ENCODE measurements around the gene VPS51.
"Not testable (repeated sequence)": the region's sequence is repeated elsewhere in the genome, so short reads cannot be mapped to it uniquely, and the experiment has no call there.

Gene VPS51

DNA sequence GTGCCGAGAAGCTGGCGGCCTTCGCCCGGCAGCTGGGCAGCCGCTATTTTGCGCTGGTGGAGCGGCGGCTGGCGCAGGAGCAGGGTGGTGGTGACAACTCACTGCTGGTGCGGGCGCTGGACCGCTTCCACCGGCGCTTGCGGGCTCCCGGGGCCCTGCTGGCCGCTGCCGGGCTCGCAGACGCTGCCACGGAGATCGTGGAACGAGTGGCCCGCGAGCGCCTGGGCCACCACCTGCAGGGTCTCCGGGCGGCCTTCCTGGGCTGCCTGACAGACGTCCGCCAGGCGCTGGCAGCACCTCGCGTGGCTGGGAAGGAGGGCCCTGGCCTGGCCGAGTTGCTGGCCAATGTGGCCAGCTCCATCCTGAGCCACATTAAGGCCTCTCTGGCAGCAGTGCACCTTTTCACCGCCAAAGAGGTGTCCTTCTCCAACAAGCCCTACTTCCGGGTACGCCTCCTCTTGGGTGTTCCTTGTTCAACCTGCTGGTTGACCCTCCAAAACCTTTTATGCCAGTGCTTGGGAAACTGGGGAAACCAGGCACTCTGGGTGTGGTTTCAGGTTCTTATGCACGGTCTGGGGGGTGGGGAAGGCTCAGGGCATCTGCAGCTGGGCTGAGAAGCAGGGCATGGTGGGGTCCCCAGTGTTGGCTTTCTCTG, 12.6 kb downstream of the VPS51 start:
- DNase-seq, result no peak

DNA sequence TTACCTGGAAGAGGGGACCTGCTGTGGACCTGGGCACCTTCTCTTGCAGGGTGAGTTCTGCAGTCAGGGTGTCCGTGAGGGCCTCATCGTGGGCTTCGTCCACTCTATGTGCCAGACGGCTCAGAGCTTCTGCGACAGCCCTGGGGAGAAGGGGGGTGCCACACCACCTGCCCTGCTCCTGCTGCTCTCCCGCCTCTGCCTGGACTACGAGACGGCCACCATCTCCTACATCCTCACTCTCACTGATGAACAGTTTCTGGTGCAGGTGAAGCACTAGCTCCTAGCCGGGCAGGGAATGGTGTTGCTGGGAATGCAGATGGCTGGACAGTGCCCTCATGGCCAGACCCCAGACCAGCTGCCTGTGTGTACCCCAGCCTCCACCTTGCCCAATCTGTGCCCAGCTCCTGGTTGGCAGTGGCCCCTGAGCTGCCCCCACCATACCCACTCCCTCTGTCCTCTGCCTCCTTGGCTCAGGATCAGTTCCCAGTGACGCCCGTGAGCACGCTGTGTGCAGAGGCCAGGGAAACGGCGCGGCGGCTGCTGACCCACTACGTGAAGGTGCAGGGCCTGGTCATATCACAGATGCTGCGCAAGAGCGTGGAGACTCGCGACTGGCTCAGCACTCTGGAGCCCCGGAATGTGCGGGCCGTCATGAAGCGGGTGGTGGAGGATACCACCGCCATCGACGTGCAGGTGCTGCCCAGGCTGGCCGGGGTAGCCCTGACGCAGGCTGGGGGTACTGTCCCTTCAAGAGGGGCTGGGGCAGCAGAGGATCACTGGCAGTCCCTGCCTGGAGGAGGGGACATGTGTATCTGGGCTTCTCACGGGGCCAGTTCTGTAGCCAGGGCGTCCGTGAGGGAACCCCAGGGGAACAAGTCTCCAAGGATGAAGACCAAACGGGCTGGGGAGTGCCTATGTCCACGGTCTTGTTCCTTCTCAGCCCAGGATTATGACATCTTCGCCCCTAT, 13.5 kb downstream of the VPS51 start:
- no peak for DNase-seq

DNA sequence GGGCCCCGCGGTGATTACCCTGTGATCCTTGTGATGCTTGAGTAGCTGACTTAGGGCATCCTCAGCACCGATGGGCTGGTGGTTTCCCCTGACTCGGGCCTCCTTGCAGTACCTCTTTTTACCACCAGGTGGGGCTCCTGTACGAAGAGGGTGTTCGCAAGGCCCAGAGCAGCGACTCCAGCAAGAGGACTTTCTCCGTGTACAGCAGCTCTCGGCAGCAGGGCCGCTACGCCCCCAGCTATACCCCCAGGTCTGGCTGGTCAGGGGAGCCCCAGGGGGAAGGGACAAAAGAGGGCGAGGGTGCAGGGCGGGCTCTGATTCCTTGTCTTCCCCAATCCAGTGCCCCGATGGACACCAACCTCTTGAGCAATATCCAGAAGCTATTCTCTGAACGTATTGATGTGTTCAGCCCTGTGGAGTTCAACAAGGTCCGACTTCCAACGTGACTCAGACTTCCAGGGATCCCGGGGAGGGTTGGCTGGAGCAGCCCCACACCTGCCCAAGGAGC, 14.4 kb downstream of the VPS51 start:
- peak; percentile 65 for DNase-seq

DNA sequence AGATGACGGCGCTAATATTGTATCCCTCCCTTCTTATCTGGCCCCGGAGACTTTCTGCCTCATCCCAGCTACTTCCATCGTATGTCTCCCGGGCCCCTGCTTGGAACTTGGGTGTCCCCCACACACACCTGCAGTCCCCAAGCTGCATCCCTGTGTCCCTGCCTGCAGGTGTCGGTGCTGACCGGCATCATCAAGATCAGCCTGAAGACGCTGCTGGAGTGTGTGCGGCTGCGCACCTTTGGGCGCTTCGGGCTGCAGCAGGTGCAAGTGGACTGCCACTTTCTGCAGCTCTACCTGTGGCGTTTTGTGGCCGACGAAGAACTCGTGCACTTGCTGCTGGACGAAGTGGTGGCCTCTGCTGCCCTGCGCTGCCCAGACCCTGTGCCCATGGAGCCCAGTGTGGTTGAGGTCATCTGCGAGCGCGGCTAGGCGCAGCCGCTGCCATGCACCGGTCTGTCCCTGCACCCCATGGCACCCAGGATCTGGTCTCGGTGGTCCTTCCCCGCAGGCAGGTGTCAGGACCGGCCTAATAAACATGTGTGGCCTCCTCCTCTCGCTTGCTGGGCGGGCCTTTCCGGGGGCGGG, 15.2 kb downstream of the VPS51 start:
- no peak for DNase-seq

DNA sequence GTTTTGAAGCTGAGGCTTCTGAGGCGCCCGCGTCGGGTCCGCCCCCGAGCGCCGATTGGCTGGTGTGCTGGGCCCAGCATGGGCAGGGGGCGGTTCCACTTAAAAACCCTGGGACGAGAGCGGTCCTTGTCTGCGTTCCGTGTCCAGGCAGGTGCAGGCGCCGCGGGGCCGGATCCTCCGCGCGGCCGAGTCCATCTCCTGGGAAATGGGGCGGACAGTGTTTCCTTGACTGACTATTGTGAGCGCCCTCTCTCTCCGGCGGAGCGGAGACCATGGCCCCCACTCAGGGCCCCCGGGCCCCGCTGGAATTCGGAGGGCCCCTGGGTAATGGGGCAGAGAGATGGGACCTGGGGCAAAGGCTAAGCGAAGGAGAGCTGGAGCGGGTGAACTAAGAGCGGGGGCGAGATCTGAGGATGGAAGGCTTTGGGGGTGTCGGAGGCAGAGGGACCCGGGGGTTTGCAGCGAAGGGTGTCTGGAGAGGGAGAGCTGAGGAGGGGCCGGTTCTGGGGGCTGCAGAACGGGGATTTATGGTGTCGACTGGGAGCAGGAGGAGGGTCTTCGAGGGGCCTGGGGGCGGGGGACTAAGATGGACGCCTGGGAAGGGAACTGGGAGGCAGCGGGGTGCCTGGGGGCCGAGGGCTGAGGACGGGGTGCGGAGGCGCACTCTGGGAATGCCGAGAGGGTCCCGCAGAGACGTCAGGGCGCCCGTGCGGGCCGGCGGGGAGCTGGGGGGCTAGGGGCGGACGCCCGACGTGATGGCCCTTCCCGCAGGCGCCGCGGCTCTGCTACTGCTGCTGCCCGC, 15.9 kb downstream of the VPS51 start, which contains the start of gene TM7SF2:
Gene TM7SF2 (plus strand): TSS at position 129 of the 802 bp plus-strand sequence. CDS start 144 bp downstream, at position 273.
- DNase-seq, result peak; percentile 85

DNA sequence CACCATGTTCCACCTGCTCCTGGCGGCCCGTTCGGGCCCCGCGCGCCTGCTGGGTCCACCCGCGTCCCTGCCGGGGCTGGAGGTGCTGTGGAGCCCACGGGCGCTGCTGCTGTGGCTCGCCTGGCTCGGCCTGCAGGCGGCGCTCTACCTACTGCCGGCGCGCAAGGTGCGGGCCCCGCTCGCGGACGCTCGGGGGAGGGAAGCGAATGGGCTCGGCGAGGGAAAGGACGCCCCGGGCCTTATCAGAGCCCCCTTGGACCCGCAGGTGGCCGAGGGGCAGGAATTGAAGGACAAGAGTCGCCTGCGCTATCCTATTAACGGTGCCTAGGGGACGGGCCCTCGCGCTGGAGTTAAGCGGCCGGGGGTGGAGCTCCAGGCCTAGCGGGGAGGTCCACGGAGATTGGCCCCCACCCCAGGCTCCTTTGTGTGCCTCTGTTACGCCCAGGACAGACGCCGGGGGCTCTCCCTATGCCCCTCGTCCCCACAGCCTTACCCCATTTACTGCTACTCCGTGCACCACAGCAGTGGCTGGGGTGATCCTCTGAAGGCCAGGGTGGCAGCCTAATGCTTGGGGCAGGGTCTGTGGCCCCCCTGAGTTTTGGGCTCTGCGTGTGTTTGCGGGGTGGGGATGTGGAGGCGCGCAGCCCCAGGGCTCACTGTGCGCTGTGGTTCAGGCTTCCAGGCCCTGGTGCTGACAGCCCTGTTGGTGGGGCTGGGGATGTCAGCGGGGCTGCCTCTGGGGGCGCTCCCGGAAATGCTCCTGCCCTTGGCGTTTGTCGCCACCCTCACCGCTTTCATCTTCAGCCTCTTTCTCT, 16.7 kb downstream of the VPS51 start:
- no peak for DNase-seq

DNA sequence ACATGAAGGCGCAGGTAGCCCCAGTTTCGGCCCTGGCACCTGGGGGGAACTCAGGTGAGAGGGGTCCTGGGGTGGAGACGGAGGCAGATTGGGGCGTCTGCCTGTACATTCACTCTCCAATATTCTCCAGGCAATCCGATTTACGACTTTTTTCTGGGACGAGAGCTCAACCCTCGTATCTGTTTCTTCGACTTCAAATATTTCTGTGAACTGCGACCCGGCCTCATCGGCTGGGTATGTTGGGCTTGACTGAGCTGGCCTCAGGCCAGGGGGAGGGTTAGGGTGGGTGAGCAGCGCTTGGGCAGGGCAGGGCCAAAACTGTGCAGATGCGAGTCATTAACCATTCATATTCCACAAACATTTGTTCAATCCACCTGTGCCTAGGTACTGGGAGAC, 17.3 kb downstream of the VPS51 start:
- DNase-seq, result no peak

DNA sequence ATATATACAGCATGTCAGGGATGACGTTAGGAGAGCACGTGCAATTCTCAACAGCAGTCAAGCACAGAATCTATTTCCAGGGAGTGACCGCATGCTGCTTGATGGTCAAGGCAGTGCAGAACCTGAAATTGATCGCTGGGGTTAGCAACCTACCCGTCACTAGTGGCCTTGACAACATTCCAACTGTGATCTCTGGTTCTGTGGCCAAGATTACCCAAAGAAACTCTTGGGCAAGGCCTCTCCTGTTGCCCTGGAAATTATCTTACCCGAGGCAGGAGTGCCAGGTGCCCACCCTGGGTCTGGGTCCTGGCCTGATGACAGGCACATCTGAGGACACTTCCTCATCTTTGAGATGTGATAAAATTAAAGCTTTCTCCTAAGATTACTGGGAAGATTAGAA, 17.8 kb downstream of the VPS51 start:
- no peak for DNase-seq

DNA sequence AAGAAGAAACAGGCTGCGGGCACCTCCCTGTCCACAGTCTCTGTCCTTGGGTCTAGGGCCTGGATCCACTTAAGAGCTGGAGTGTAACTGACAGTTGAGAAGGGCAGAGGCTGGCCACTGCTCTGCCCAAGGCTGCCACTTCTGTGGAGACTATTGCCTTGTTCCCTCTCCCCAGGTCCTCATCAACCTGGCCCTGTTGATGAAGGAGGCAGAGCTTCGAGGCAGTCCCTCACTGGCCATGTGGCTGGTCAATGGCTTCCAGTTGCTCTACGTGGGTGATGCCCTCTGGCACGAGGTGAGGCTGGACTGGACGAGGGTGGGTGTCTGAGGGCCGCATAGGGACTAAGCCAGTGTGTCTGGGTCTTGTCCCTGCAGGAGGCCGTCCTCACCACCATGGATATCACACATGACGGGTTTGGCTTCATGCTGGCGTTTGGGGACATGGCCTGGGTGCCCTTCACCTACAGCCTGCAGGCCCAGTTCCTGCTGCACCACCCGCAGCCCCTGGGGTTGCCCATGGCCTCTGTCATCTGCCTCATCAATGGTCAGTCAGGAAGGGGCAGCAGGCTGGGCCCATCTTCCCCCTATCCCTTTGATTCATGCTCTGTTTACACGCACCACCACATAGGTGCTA, 18.6 kb downstream of the VPS51 start:
- no peak for DNase-seq

DNA sequence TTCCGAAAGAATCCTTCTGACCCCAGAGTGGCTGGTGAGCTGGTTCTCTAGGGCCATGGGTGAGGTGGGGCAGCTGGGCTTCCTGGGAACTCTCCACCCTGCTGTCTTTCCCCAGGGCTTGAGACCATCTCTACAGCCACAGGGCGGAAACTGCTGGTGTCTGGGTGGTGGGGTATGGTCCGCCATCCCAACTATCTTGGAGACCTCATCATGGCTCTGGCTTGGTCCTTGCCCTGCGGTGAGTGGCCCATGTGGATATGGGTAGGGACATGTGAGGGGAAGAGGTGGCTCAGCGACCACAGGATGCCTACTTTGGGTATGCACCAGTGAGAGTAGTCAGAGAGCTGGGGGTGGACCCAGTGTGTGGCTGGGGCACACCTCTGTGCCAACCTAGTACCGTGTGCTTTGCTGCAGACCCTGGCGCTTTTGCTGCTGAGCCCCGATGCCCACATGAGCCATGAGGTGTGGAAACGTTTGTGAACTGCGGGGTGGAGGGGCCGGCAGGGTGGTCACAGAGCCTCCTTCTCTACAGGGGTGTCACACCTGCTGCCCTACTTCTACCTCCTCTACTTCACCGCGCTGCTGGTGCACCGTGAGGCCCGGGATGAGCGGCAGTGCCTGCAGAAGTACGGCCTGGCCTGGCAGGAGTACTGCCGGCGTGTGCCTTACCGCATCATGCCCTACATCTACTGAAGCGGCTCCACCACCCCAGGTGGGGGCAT, 19.5 kb downstream of the VPS51 start:
- no peak for DNase-seq

DNA sequence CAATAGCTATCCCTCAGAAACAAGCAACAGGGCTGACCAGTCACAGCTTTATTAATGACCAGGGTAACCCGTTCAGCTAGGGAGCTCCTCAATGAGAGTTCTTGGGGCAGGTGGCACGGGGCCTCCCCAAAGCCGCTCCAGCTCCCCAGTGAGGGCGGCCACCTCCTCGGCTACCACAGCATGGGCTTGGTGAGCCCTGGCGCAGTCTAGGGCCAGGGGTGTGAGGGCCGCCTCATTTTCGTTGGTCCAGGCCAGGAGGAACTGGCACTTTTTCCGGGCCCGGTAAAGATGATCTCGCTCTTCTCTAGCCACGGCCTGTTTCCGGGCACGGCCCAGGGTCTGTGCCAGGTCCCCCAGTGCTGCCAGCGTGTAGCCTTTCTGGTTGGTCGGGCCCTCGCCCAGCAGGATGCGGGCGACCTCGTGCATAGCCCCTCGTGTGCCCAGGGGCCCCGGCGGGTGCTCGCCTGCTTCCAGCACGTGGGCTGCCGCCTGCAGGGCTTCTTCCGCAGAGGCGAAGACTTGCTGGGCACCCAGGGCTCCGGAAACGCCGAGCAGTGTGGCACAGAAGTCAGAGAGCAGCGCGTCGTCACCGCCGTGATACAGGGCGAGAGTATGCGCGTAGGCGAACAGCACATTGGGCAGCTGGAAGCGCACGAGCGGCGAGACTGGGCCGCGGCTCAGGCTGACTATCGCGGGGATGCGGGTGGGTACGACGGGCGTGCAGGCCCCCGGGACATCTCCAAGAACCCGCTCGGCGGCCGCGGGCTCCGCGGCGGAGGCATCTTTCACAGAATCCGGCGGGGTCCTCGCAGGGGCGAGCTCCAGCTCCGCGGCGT, 20.6 kb downstream of the VPS51 start:
- no peak for DNase-seq

DNA sequence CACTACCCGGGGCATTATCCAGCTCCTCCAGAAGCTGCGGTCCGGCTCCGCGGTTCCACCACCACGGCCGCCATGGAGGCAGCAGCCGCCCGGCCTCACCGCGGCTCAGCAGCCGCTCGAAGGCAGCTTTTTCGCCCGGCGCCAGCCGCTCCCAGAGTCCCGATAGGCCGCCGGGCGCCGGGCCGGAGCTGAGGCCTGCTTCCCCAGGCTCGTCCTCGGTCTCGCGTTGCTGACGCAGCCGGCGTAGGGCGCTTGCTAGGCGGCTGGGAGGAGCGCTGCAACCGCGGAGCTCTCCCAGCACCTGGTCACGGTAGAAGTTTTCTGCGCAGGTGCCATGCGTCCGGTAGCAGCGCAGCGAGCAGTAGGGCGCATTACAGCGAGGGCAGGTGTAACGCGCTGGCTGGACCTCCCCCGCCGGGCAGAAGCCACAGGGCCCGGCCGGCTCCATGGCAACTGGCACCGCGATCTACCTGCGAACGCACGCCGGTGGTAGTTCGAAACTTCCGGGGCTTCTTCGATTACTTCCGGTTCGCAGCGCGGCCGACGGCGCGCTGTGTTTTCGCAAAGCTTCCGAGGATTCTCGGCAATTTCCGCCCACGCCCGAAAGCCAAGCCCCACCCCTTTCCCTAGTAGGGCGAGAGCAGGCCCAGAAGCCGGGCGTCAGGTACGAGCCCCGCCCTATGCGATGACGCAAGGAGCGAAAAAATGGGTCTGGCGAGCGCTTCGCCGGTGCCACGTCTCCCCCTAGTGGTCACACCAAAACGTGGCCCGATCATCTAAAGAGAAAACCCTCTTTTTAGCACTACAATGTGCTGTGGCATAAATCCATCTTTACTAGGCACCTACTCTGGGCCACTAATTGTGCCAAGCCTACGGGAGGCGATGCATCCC, 21.4 kb downstream of the VPS51 start, which contains the start of gene ZNHIT2:
Gene ZNHIT2 (minus strand): TSS at position 496 of the 891 bp plus-strand sequence. CDS start 48 bp downstream, at position 448.
- peak; percentile 95 for DNase-seq

DNA sequence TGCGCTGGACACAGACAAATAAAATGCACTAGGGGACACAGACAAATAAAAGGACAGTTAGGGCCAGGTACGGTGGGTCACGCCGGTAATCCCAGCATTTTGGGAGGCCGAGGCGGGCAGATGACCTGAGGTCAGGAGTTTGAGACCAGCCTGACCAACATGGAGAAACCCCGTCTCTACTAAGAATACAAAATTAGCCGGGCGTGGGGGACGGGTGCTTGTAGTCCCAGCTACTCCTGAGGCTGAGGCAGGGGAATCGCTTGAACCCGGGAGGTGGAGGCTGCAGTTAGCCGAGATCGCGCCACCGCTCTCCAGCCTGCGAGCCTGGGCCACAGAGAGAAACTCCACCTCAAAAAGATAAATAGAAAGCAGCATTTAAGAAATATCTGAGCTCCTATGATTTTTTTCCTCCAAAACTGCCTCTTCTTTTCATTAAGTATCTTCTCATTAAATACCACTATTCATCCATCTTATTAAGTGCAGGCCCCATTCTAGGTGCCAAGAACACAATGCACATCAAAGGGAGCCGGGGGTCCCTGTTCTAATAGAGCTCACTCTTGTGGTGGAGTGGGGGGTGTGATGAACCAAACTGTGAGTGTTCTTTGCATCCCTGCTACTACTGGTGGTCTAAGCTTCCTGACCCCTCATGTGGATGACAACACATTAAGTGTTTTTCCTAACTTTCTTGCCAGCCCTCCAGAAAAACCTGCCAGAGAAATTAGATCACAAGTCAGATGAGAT, 22.3 kb downstream of the VPS51 start:
- DNase-seq, result no peak

DNA sequence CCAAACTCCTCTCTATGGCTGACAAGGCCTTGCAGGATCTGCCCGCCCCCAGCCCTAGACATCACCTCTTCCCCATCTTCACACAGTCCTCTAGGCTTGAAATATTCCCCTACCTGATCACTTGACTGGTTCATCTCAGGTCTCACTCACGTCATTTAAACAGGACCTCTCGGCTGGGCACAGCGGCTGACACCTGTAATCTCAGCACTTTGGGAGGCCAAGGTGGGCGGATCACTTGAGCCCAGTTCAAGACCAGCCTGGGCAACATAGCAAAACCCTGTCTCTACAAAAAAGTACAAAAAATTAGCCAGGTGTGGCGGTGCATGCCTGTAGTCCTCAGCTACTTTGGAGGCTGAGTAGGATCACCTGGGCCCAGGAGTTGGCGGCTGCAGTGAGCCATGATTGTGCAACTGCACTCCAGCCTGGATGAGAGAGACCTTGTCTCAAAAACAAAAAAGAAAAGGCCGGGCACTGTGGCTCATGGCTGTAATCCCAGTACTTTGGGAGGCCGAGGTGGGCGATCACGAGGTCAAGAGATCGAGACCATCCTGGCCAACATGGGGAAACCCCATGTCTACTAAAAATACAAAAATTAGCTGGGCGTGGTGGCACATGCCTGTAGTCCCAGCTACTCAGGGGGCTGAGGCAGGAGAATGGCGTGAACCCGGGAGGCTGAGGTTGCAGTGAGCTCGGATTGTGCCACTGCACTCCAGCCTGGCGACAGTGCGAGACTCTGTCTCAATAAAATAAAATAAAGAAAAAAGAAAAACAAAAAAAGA, 23.1 kb downstream of the VPS51 start:
- not testable (repeated sequence) for DNase-seq

DNA sequence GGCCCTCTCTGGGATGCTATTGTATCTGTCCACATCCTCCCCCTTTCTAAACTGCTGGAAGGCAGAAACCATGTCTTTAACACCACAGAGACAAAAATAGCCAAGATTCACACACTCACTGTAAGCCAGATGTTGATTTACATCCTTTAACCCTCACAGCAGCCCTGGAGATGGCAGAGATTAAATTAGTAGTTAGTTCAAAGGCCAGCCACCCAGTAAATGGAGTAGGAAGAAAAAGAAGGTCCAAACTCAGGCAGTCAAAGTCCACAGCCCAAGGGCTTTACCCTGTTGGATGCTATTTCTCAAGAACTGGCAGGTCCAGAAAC, 23.6 kb downstream of the VPS51 start:
- no peak for DNase-seq

DNA sequence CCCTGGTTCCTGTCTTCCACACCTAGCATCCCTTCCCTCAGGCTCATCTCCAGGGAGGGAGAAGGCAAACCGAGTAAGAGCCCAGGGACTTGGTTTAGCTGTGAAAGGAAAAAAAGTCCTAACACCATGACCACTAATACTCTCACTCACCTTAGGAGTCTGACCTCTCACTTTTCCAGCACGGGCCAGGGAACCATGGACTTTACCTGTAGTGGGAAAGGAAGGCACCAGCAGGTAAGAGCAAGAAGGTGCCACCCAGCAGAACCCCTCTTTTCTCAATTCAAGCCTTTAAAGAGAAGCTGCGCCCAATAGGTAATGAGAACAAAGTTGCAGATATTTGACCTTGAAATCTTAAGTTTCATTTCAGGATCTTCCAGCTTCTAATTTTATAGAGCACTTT, 24.8 kb downstream of the VPS51 start:
- no peak for DNase-seq

DNA sequence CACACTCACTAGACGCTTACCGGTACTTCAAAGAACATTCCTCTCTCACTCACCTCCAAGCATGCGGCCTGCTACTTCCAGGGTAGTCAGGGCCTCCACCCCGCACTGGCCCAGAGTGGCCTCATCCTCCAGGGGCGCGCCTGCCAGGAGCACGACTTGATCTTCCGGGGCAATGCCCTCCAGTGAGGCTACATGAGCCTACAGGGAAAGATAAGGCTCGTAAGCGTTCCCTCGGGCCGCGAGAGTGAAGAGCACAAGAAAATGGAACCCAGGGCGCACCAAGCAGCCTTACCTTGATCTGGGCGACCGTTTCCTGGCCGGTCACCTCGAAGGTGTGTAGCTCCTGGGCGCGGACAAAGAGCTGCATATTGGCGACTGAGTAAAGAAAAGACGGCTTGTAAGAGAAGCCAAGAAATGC, 25.4 kb downstream of the VPS51 start:
- no peak for DNase-seq

Measured in NCI-H446 treated with DMSO at 0.1 percent for 48 hours (cell line).